ENCODE results near the gene ZBTB7C.

The ZBTB7C gene

DNA sequence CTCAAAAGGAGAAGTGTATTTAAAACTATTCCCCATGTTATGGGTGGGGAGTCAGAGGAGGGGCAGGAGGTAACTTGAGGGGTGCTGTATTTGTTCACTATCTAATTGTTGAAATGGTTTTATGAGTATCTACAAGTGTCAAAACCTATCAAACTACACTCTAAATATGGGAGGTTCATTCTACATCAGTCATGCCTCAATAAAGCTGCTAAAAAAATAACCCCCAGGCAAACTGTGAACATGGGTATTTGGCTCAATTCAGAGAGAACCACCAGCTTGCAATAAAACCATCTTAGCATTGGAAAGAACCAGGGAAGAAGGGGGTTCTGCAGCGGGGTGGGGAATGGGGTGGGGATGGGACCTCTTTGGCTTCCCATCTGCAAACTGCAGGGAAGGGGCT lies 302.7 kb downstream of the ZBTB7C start:
- no peak for FAIRE-seq

DNA sequence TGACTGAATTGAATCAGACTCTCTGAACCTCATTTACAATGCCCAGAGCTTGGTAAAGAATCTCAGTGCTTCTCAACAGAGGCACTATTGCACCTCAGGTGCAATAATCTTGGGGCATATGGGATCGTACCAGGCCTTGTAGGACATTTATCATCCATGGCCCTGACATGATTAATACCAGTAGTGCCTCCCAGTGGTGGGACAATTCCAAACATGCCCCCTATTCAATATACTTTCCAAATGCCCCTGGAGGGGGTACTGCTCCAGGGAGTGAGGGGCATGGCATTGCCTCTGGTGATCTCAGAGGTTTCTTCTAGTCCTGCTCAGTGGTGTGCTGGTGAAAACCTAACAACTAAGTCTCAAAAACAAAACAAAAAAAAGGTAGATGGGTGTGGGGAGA lies 303.9 kb downstream of the ZBTB7C start:
- no peak for FAIRE-seq

DNA sequence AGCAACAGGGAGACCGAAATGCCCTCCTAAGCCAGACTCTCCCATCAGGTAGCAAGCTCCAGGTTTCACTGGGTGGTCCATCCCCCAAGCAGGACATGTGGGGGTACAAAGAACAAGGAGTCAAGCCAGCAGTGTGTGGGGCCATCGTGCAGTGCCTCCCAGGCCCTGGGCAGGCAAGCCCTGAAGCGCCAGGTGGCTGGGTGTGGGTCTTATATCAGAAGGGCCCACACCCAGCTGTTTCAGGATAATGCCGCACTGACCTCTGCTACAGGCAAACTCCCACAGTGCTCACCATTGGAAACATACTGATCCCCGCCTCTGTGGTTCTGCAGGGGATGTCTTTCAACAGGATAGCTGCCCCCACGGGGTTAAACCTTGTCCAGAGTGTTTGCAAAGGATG lies 304.5 kb downstream of the ZBTB7C start:
- no peak for FAIRE-seq

DNA sequence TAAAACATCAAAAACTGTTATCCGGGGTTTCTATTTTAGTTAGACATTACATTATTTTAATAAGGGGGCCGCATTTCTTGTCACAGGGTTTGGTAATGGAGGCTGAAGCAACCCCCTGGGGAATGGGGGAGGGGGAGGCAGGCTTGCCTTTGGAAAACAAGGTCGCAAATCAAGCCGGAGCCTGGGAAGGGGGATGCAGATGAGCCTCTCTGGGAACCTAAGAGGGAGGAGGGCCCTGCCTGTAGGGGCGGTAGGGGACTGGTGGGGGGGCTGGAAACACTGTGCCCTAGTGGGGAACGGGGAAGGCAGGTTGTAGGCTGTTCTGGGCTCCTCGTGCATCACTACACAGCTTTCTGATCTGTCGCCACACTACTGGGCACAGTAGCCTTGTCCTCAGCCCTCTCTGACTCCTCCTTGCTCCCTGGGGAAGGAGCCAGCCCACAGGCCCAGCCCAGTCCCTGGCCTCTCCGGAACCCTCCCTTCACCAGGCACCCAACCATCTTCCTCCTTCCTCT lies 308.5 kb downstream of the ZBTB7C start:
- no peak for FAIRE-seq

DNA sequence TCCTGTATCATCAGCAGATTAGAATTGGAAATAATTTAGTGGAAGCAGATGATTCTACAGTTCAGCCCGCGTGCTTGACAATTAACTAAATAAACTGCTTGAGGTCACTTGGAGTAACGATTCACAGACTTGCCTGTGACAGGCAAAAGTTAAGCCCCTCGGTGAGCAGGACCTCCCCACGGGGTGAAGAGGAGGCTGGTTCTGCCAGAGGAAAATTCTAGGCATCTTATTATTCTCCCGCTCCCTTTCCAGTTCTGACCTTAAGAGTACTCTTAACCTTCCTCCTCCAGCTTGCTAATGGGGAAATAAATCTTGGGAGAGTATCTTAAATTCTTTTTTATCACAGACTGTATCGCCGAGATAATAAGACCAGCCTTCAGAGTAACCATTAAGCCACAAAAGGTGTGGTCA lies 309.0 kb downstream of the ZBTB7C start:
- FAIRE-seq: no peak

DNA sequence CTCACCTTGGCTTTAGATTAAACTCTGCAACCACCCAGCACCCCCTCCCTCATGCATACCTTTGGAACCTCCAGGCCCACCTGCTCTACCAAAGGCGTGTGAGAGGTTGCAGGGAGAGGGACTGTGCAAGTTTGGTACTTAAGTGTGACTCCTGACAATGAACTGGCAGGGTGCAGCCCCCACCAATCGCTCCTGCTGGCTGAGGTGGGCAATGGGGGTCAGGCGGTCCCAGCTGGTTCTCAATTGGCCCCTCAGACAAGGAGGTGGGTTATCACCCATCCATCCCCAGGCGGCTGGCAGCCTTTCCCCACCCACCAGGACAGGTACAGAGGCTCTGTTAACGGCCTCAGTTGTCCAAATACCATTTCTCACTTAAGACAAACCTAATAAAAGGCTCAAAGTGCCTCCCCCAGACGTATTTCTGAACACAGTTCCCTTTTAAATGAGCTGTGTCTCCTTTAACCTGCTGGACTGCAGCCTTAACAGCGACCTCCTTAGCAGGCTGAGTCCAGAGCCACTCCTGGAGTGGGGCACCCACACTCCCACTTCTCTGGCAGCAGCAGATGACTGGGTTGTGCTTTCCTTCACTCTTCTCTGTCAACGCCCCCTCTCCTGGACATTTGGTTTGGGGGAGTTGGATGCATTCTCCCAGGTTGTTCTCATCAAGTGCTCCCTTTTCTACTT lies 309.6 kb downstream of the ZBTB7C start:
- FAIRE-seq: no peak

DNA sequence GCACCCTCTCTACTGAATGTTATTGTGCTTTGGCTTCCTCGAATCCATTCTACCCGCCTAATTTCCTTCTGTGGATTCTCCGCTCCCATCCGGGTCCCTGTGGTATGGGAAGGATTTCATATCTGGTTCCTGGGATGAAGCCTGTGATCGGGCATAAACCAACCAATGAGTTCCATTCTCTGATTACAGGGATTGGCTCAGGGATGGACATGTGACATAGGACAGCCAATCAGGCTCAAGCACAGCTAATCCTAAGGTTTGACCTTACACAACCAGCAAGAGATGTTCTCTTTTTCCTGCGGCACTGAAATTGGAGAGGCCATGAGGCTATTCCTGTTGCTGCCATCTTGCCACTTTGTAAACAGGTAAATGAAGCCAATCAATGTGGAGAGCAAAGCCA lies 310.6 kb downstream of the ZBTB7C start:
- FAIRE-seq: no peak

DNA sequence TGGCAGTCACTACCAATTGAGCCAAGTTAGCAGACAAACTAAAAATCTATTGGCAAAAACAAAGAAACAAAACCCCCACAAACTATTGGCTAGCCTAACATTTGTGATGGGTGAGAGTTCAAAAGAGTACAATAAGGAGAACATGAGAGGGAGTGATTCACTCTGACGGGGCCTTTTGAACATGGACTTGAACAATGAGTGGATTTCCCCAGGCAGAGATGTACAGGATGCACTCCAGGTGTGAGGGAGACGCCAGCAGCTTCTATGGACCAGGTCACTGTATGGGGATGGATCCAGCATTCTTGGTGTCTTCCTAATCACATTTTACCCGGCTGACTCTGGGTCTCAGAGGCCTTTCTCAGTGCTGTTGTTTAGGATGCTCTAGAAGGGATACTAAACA lies 311.2 kb downstream of the ZBTB7C start:
- FAIRE-seq: no peak

DNA sequence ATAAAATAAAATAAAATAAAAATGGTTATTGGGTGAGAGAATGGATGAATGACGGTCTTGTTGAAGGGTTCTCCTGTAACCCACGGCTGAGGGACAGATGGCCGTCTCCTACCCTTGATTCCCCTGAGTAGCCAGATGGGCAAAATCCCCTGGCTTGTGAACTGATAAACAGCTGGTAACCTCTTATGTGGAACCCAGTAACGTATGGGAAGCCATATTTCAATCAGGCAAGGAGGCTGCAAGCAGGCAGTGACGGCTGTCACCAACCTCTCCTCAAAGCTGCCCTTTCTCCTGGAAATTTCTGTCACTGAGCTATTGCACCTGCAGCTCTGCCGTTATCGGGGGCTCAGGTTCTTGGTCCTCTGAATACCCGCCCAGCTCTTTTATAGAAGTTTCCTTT lies 313.5 kb downstream of the ZBTB7C start:
- FAIRE-seq: no peak

DNA sequence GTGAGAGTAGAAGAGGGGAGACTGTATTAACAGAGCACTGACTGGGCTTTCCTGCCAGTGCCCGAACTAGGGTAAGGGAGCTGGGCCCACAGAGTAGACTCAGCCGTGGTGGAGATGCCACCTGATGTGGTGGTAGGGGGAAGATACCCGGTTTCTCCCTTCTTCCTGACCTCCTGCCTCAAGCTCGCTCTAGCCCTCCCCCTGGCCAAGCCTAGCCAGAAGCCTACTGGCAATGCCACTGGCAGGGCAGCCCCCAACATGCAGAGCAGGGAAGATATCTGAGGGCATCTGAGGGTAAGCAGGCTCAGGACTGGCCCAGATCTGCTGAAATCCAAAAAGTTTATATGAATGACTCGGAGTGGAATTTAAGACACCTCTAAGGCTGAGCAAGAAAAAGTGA lies 316.1 kb downstream of the ZBTB7C start:
- no peak for FAIRE-seq

DNA sequence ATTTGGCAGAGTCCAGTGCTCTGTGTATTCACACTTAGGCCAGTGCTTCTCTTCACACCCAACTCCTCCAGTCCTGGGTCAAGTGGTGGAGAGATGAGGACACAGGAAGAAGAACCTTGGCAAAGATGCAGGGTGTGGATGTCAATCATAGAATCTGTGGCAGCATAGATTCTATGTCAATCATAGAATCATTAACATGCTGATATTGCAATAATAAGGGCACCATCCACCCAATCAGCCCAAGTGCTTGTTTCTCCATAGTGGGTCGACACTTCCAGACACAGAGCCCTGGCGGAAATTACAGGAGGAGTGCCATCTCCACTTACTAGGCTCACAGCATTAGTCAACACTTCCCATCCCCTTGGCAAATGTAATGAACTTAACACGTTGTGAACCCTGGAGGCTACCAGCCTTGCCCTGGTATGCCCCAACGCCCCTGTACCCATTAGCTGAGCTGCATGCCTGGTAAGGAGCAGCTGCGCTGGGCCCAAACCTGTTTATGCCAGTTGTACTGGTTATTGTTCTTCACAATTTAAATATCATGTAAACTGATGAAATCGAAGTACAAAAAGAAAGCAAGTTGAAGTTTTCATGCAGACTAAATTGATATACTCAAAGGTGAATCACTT lies 317.2 kb downstream of the ZBTB7C start:
- no peak for FAIRE-seq

DNA sequence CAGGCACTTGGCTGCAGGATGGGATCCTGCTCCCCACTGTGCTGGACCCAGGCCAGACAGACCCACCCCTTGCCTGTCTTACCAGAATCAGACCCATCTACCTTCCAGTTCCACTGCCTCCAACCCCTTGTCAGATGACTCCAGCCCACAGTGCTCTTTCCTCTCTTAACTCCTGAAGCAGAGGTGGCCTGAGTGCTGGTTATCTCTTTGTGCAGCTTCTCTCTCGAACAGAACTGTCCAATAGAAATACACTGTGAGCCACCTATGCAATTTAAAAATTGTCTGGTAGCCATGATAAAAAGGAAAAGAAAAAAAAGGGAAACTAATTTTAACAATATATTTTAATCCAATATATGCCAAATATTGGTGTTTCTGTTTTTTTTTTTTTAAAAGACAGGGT lies 318.5 kb downstream of the ZBTB7C start:
- no peak for FAIRE-seq

DNA sequence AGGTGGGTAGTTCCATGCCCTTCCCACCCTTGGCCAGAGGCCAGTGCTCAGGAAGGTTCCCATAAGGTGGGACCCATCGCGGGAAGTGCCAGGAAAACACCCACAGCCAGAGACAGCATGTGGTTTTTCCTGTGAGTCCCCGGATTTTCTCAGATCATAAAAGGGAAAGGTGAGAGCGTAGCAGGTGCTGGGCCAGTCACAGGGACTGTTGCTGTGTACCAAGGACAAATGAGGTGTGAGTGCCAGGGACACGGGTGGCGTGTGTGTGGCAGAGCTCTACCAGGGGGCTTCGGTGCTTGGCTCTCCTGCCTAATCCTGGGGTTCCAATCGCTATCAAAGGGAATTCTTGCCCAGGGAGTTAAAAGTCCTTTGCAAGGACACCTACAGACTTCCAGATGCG lies 319.2 kb downstream of the ZBTB7C start:
- no peak for FAIRE-seq

DNA sequence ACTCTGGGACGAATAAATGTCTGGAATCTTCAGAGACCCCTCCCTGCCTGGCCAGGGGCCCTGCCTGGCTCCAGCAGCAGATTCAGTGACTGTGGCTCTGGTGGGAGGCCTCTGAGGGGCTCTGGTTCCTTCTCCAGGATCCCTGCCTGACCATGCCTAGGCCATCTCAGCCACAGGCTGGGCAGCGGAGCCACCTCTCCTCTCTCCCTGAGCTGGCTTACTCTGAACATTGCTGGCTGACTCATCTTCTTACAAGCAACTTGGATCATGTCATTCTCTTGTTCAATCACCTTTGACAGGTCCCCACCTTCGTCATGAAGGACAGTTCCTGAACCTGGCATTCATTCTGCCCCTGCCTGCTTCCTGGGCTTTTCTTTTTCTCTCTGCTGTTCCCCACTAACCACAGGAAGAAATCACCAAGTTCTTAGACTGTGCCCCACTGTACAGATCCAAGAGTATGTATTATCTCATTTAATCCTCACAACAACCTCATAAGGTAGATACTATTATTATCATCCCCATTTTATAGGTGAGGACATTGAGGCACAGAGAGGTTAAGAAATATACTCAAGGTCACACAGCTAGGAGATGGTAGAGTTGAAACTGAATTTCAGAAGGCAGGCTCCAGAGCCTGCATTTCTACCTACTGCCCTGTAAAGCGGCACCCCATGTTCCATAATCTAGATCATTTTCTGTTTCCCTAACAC lies 323.2 kb downstream of the ZBTB7C start:
- no peak for FAIRE-seq

DNA sequence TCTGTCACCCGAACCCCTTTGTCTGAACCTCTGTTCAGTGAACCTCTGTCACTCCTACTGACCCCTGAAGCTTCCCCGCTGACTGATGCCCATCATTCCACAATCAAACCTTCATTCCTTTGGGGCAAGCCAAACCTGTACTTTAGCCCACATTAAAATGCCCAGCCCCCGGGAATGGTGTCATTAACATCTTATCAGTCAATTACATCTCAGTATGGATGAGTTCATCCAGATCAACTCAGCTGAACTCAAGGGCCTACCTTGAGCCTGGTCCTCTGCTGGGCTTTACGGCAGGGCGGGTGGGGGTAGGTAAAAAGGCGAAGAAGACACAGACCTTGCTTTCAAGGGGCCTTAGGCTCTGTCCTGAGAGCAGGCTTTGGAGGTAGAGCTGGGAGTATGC lies 324.3 kb downstream of the ZBTB7C start:
- FAIRE-seq: no peak

DNA sequence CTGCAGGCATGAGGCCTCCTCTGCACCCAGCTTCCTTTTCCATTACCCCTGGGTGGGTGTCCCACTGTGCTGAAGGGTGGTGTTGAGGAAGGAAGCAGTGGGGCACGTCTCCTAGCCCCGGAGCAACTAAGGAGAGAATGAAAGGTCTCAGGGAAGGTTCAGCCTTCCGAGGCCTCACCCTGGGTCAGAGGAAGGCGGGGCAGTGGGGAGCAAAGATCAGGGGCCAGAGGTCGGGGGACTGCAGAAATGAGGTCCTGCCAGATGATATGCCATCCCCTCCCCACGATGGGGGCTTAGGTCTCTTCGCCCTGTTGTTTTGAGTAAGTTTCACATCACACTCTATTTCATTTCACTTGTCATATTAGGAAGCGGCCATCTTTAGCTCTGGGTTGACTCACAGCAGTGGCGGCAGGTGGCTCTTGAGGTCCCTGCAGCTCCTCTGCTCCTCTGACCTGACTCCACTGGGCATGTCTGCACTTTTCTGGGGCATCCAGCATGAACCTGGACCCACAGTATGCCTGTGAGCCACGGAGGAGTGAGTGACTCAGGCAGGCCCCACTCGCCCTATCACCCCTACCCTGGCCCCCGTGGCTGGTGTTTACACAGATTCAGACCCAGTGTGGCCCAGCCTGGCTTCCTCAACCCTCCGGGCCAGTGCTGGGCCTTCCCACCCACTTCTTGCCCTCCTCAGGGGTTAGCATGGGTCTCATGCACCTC lies 325.0 kb downstream of the ZBTB7C start:
- FAIRE-seq: no peak

DNA sequence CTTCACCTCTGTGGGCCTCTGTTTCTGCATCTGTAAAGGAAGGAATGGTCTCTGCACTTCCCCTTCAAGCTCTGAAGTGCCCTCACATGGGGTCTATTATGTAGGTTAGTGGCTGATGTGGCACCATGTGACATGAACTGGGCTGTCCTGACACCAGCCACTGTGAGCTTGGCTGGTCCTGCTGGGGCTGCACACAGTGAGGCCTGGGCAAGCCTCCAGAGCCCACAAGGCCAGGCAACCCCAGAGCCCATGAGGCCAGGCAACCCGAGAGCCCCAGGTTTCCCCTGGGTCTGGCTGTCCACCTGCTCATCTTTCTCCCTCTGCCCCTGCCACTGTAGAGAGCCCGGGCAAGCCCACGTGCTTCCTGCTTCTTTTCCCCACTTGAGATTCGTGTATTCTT lies 328.6 kb downstream of the ZBTB7C start:
- no peak for FAIRE-seq

DNA sequence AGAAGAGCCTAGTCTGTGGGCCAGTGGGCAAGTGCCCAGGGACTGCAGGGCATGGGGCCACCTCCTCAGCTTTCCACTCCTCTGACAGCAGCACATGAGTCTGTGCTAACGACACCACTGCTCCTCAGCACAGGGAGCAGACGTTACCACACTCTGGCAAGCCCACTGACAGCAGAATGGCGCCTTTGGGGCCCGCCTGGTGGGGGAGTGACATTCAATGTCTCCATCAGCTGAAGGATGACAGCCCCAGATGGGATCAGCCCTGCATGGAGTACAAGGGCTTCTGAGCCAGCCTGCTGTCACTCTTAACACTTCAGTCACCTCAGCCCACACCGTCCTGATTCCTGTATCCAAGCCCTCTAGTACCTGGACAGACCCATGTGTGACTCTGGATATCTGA lies 329.3 kb downstream of the ZBTB7C start:
- no peak for FAIRE-seq

DNA sequence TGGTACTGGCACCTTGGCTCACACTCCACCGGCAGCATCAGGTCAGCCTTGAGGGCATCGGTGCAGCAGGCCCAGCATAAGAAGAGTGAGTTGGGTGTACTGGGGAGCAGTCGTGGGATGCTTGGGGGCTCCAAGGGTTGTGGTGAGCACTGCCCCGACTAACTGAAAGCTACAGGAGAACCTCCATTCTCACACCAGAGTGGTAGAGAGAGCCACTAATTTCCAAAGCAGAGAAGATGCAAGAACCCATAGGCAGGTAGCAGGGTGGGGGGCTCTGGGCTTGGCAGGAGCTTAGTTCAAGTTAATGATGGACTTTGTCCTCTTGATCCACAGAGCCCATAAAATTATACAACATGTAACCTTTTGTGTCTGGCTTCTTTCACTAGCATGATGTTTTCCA lies 330.7 kb downstream of the ZBTB7C start:
- FAIRE-seq: no peak

DNA sequence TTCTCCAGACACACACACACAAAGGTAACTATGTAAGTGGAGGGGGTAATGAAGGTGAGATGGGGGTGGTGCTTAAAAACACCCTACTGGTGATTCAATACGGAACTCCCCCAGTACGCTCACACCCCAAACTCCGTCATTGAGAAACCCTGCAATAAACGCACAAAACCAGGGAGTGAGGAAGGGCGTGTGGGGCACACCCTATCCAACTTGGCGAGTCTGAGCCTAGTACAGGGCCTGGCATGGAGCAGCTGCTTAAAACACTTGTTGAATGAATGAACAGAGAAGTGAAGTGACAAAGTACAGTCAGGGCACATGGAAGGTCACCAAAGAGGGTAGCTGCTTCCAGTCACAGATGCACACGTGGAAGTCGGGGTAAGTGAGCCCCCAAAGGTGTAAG lies 331.9 kb downstream of the ZBTB7C start:
- FAIRE-seq: no peak

DNA sequence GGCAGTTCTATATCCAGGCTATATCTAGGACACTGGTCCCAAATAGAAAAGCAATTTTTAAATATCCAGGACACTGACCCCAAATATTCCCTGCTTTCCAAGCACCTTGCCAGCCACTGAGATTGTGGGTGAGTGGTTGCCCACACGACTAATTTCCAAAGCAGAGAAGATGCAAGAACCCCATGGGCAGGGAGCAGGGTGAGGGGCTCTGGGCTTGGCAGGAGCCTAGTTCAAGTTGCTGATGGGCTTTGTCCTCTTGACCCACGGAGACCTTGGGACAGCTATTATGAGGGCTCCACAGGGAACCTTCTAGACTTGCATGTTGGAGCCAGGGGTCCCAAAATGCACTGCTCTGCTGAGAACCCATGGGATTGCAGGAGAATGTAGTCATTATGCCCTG lies 332.7 kb downstream of the ZBTB7C start:
- FAIRE-seq: no peak

DNA sequence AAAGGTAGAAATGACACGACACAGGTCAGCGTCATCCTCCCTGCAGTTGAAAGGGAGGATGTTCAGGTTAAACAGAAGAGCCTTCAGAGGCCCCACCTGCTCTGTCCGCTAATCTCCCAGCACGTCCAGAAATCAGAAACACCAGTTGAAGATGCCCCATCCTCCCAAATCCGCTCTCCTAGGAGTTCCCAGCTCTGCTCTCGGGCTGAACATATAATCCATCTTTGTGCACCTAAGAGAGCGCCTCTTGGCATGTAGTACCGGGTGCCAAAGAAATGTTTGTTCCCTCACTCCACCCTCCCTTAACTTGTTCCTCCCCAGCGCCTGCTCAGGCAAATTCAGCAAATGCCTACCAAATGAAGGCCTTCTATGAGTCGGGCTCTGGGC lies 333.5 kb downstream of the ZBTB7C start:
- no peak for FAIRE-seq

DNA sequence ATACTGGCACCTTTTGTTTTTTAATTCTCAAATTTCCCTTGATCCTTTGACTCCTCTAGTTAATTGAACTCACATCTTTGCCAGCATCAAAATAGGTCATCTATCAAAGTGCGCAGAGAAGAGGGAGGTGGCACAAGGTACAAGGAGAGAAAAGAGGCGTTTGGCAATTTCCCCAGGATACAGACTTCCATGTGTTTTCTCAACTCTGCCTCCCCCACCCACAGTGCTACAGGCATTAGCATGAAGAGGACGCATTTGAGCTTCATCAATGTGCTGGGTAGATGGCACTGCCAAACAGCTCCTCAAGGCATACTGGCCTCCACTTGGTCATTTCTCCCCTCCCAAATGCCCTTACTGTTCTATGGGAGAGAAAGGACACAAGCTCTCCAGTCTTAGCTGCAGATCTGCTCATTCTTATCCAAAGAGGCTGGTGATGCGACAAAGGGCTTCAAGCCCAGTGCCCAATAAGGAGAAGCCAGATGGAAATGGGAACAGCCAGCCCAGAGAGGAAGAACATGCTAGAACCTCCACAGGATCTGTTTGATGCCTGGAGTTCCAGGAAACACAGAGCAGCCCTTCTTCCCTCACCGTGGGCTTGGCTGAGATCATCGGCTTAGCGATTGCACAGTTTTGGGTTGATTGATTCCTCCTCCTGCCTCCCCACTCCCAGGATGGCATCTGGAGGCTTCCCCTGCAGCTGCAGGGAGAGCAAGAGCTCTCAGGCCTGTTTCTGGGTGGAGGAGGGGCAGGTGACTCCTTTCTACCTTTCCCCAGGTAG lies 334.1 kb downstream of the ZBTB7C start:
- FAIRE-seq: no peak
